Activated T-cell treated with anti-CD3 and anti-CD28 coated beads for 4 hours (primary cell): ENCODE data around the gene NUMA1.

ENCODE experiments used
- DNase-seq: peaks from one replicate; pipeline ENCODE4 v3.0.0-alpha.2; 2020

NUMA1 gene

GRCh38 chr11:72102631-72102945, 22.2 kb upstream of the NUMA1 start:
- no peak for DNase-seq

- no peak for DNase-seq
Measured at GRCh38 chr11:72102162-72102561, 21.8 kb upstream of the NUMA1 start.

GRCh38 chr11:72100462-72100861, 20.1 kb upstream of the NUMA1 start:
- no peak for DNase-seq

GRCh38 chr11:72100009-72100408, 19.7 kb upstream of the NUMA1 start:
- DNase-seq, result no peak

- DNase-seq, result no peak
Measured at GRCh38 chr11:72098741-72099140, 18.4 kb upstream of the NUMA1 start.

- peak; percentile 67 for DNase-seq
Measured at GRCh38 chr11:72091292-72091691, 10.9 kb upstream of the NUMA1 start.

- DNase-seq, result no peak
Measured at GRCh38 chr11:72088076-72088808, 7.9 kb upstream of the NUMA1 start.

- DNase-seq, result no peak
Measured at GRCh38 chr11:72085621-72086351, 5.4 kb upstream of the NUMA1 start.

- DNase-seq, result no peak
Measured at GRCh38 chr11:72084965-72085364, 4.6 kb upstream of the NUMA1 start.

- no peak for DNase-seq
Measured at GRCh38 chr11:72084076-72084475, 3.7 kb upstream of the NUMA1 start.

GRCh38 chr11:72083414-72083813, 3.1 kb upstream of the NUMA1 start:
- no peak for DNase-seq

- DNase-seq, result no peak
Measured at GRCh38 chr11:72081821-72082453, 1.6 kb upstream of the NUMA1 start.

- DNase-seq, result no peak
Measured at GRCh38 chr11:72081184-72081644, 872 bp upstream of the NUMA1 start.

- no peak for DNase-seq
Measured at GRCh38 chr11:72079819-72080325, 470 bp downstream of the NUMA1 start.

- no peak for DNase-seq
Measured at GRCh38 chr11:72078477-72078876, 1.9 kb downstream of the NUMA1 start.

- DNase-seq, result no peak
Measured at GRCh38 chr11:72075756-72076155, 4.6 kb downstream of the NUMA1 start.

- DNase-seq, result no peak
Measured at GRCh38 chr11:72075109-72075508, 5.2 kb downstream of the NUMA1 start.

- no peak for DNase-seq
Measured at GRCh38 chr11:72072348-72072747, 8.0 kb downstream of the NUMA1 start.

- no peak for DNase-seq
Measured at GRCh38 chr11:72070491-72070890, 9.9 kb downstream of the NUMA1 start.

GRCh38 chr11:72069787-72070251, 10.5 kb downstream of the NUMA1 start:
- no peak for DNase-seq

GRCh38 chr11:72069200-72069599, 11.1 kb downstream of the NUMA1 start:
- DNase-seq, result no peak

GRCh38 chr11:72067676-72068075, 12.7 kb downstream of the NUMA1 start:
- no peak for DNase-seq

GRCh38 chr11:72067266-72067665, 13.1 kb downstream of the NUMA1 start:
- no peak for DNase-seq

GRCh38 chr11:72066855-72067254, 13.5 kb downstream of the NUMA1 start:
- DNase-seq, result no peak
